Breast epithelium (tissue), 4 donors: Measurements from ENCODE around the gene ZSCAN5B. TPM values are rescaled to one million over a fixed set of nuclear protein-coding genes. Genes with fewer than 3 reads are reported as not detected.
"Not testable (repeated sequence)": the region's sequence is repeated elsewhere in the genome, so short reads cannot be mapped to it uniquely, and the experiment has no call there.

Experiments
- DNase-seq, 2 donors: peaks; one replicate each; pipeline ENCODE4 v3.0.0-alpha.2; 2019; ENCODE audit warnings: low spot score in 2 of 2
- H3K27ac ChIP-seq, 2 donors: fragments of 200-600 bp; sonication (generic) in 1 of 2; one replicate each; pipeline ENCODE4 v1.5.1; 2016 to 2019; ENCODE audit warnings: mild to moderate bottlenecking in 1 of 2
- H3K27me3 ChIP-seq, 2 donors: fragments of 200-600 bp; sonication (generic) in 1 of 2; one replicate each; pipeline versions ENCODE4 v1.5.1 to v1.6.0; 2017 to 2019; ENCODE audit warnings: control low read depth in 1 of 2, mild to moderate bottlenecking in 1 of 2
- H3K36me3 ChIP-seq: fragments of 200-600 bp; one replicate; pipeline ENCODE4 v1.5.1; 2019
- H3K4me1 ChIP-seq, 2 donors: fragments of 200-600 bp; sonication (generic); one replicate each; pipeline ENCODE4 v1.5.1; 2016 to 2019; ENCODE audit warnings: control low read depth in 1 of 2
- H3K4me3 ChIP-seq, 3 donors: fragments of 200-600 bp; sonication (generic); 1 replicate in 2 of 3; 2 replicates in 1 of 3; pipeline ENCODE4 v1.5.1; 2016 to 2019; ENCODE audit warnings: mild to moderate bottlenecking in 3 of 3, moderate library complexity in 2 of 3
- H3K9me3 ChIP-seq, 2 donors: fragments of 200-600 bp; sonication (generic) in 1 of 2; one replicate each; pipeline ENCODE4 v1.5.1; 2016 to 2019; ENCODE audit warnings: control low read depth in 1 of 2
- CTCF ChIP-seq, 3 donors: fragments of 450-650 bp; IDR thresholded peaks; one replicate each; pipeline ENCODE4 v1.5.1; 2016 to 2017; ENCODE audit warnings: antibody characterized with exemption in 3 of 3, mild to moderate bottlenecking in 3 of 3, moderate library complexity in 3 of 3
- POLR2A ChIP-seq: fragments of 450-650 bp; IDR thresholded peaks from one replicate; pipeline ENCODE4 v1.6.1; 2016; ENCODE audit warnings: antibody characterized with exemption, mild to moderate bottlenecking, moderate library complexity
- POLR2AphosphoS5 ChIP-seq, 3 donors: sonication (generic); formaldehyde crosslinking; IDR thresholded peaks; one replicate each; pipeline ENCODE4 v1.6.1; 2017; ENCODE audit warnings: antibody characterized with exemption in 3 of 3
- intact Hi-C: fragments of 100-400 bp; cut with DNase I; formaldehyde crosslinking; loops from one replicate; pipeline ENCODE4 v1.15.1; 2023; ENCODE audit warnings: low total_unique reads
- total RNA-seq, 3 donors: library from RNA; depleted of rRNA; stranded (reverse); fragments of >200 nt; gene quantifications; one replicate each; pipeline ENCODE4 v1.1.0, GENCODE V29; 2016

ZSCAN5B gene
- total RNA-seq, 3 donors from 2014 or later = not detected

DNA sequence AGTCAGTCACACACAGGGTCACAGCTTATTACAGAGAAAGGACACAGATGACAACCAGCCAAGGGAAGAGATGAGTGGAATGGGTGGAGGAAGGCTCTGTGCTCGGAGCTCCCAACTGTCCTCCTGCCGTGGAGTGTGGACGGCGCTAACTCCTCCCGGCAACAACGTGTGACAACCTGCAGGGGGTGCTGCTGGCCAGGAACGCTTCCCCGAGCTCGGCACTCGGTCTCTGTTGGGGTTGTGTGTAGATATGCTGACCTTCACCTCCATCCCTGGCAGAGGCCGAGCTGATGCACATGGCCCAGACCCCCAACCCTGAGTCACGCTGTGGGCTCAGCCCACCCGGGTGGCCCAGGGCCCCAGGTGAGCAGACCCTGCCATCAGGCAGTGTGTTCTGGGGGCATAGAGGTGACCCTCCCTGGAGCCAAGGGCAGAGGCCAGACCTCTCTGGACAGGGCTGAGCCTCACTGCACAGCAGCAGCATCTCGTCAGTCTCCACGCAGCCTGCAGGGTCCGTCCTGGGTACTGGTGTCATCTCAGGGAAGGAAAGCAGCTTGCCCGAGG lies 42.4 kb downstream of the ZSCAN5B start:
- intact Hi-C loops = no loop called here
- TF ChIP-seq POLR2A (no peak), CTCF (IDR thresholded peaks at IDR 0.05) (no peak), POLR2AphosphoS5 (IDR thresholded peaks at IDR 0.05) (no peak)
- Histone ChIP-seq H3K4me3 (no peak overlapping the region), H3K27me3 (no peaks in the 10 kb centered on the region), H3K9me3 (no peaks in the 10 kb centered on the region), H3K27ac (no peak overlapping the region), H3K36me3 (peaks cover 5% of the 10 kb centered on the region), H3K4me1 (no peaks in the 10 kb centered on the region)
- no peak for DNase-seq

DNA sequence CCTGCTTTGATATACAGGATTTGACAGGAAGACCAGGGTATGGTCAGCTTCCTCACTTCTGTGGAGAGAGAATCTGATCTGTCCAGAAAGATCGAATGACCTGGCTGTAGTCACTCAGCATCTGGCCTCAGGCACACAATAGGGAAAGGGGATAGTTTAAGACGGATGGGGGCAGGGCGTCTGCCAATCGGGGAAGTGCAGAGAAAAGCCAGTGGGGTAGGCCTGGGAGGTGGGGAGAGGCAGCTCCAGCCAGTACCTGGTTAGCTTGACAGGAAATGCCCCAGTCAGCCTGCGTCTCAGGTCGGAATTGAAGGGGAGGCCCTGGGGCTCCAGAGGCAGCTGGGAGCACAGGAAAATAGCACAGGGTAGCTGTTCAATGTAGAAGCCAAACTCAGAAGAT lies 44.1 kb downstream of the ZSCAN5B start:
- DNase-seq = no peak
- H3K27me3 ChIP-seq = no peaks in the 10 kb centered on the region
- no peaks in the 10 kb centered on the region for H3K4me1 ChIP-seq
- intact Hi-C loops = no loop called here
- no peaks in the 10 kb centered on the region for H3K9me3 ChIP-seq
- H3K27ac ChIP-seq = no peak overlapping the region
- H3K4me3 ChIP-seq = no peak overlapping the region
- TF ChIP-seq POLR2AphosphoS5 (IDR thresholded peaks at IDR 0.05) = no peak
- no peak for TF ChIP-seq CTCF (IDR thresholded peaks at IDR 0.05)
- no peak for TF ChIP-seq POLR2A
- H3K36me3 ChIP-seq = no peaks in the 10 kb centered on the region

GRCh38 chr19:56152644-56153043 lies 44.9 kb downstream of the ZSCAN5B start:
- no peaks in the 10 kb centered on the region for H3K4me1 ChIP-seq
- no peaks in the 10 kb centered on the region for H3K36me3 ChIP-seq
- H3K9me3 ChIP-seq = no peaks in the 10 kb centered on the region
- no peak for TF ChIP-seq CTCF (IDR thresholded peaks at IDR 0.05)
- intact Hi-C loops = no loop called here
- no peak overlapping the region for H3K4me3 ChIP-seq
- H3K27ac ChIP-seq = no peak overlapping the region
- no peak for DNase-seq
- no peaks in the 10 kb centered on the region for H3K27me3 ChIP-seq

GRCh38 chr19:56150358-56150757 lies 47.2 kb downstream of the ZSCAN5B start:
- H3K4me3 ChIP-seq = no peak overlapping the region
- intact Hi-C loops = no loop called here
- no peak for TF ChIP-seq POLR2A
- no peak for TF ChIP-seq CTCF (IDR thresholded peaks at IDR 0.05)
- TF ChIP-seq POLR2AphosphoS5 (IDR thresholded peaks at IDR 0.05) = no peak

GRCh38 chr19:56149656-56150038 lies 47.9 kb downstream of the ZSCAN5B start:
- Histone ChIP-seq H3K27me3 (no peaks in the 10 kb centered on the region), H3K4me1 (no peaks in the 10 kb centered on the region), H3K9me3 (no peaks in the 10 kb centered on the region), H3K4me3 (no peak overlapping the region), H3K36me3 (no peaks in the 10 kb centered on the region), H3K27ac (no peak overlapping the region)
- no peak for DNase-seq
- no peak for TF ChIP-seq POLR2A
- TF ChIP-seq POLR2AphosphoS5 (IDR thresholded peaks at IDR 0.05) = no peak
- TF ChIP-seq CTCF (IDR thresholded peaks at IDR 0.05) = no peak
- intact Hi-C loops = no loop called here

More at GRCh38 chr19:56150358-56150757, 47.2 kb downstream of the ZSCAN5B start:
- Histone ChIP-seq H3K36me3 (no peaks in the 10 kb centered on the region), H3K27me3 (no peaks in the 10 kb centered on the region), H3K9me3 (no peaks in the 10 kb centered on the region), H3K4me1 (no peaks in the 10 kb centered on the region), H3K27ac (no peak overlapping the region)
- DNase-seq = no peak

GRCh38 chr19:56148955-56149655 lies 48.5 kb downstream of the ZSCAN5B start:
- H3K36me3 ChIP-seq, H3K4me3 ChIP-seq, H3K27me3 ChIP-seq, H3K9me3 ChIP-seq, intact Hi-C loops, H3K27ac ChIP-seq, DNase-seq, H3K4me1 ChIP-seq: not testable (repeated sequence)
